Thyroid gland (tissue), 4 donors: Measurements from ENCODE around the gene RNASEH2B. TPM values are rescaled to one million over a fixed set of nuclear protein-coding genes. Genes with fewer than 3 reads are reported as not detected.

Source experiments
- DNase-seq, 2 donors: peaks; one replicate each; pipeline ENCODE4 v3.0.0-alpha.2; 2019
- H3K27ac ChIP-seq, 3 donors: fragments of 200-600 bp; sonication (generic); 1 replicate in 2 of 3; 2 replicates in 1 of 3; pipeline ENCODE4 v1.5.1; 2016 to 2019; ENCODE audit warnings: mild to moderate bottlenecking in 1 of 3, moderate library complexity in 1 of 3
- H3K27me3 ChIP-seq: fragments of 200-600 bp; sonication (generic); one replicate; pipeline ENCODE4 v1.5.1; 2019
- H3K36me3 ChIP-seq, 2 donors: fragments of 200-600 bp; sonication (generic); one replicate each; pipeline ENCODE4 v1.5.1; 2016 to 2019
- H3K4me1 ChIP-seq, 2 donors: fragments of 200-600 bp; sonication (generic); one replicate each; pipeline ENCODE4 v1.5.1; 2017 to 2019
- H3K4me3 ChIP-seq, 3 donors: fragments of 200-600 bp; sonication (generic); replicated peaks in 1 of 3; 1 replicate in 2 of 3; 2 replicates in 1 of 3; pipeline ENCODE4 v1.5.1; 2016; ENCODE audit warnings: mild to moderate bottlenecking in 1 of 3
- H3K9me3 ChIP-seq: fragments of 200-600 bp; sonication (generic); one replicate; pipeline ENCODE4 v1.5.1; 2017
- CTCF ChIP-seq, 6 experiments: fragments of 200-600 bp in 3 of 6; fragments of 450-650 bp in 3 of 6; sonication (generic) in 3 of 6; IDR thresholded peaks; one replicate each; pipeline ENCODE4 v1.5.1; 2016 to 2019; ENCODE audit warnings: antibody characterized with exemption in 6 of 6, mild to moderate bottlenecking in 2 of 6, inconsistent platforms in 1 of 6, moderate library complexity in 1 of 6
- POLR2A ChIP-seq, 2 donors: fragments of 450-650 bp; IDR thresholded peaks; one replicate each; pipeline ENCODE4 v1.6.1; 2017; ENCODE audit warnings: antibody characterized with exemption in 2 of 2, mild to moderate bottlenecking in 2 of 2, moderate library complexity in 1 of 2
- WGBS, 2 donors: methylation state at CpG; one replicate each; pipeline ENCODE4 v1.1.5; 2017; 5-methylcytosine and 5-hydroxymethylcytosine counted together
- intact Hi-C: fragments of 100-400 bp; cut with DNase I; formaldehyde crosslinking; loops from one replicate; pipeline ENCODE4 v1.15.1; 2023
- total RNA-seq, 4 donors: library from RNA; depleted of rRNA; stranded (reverse); fragments of >200 nt; gene quantifications; one replicate each; pipeline ENCODE4 v1.2.3, GENCODE V29; 2016

RNASEH2B gene
- total RNA-seq, 4 donors from 2014 or later, result 51.5 to 116 (median 79.8) TPM

GRCh38 chr13:50914176-50914700, 4.6 kb downstream of the RNASEH2B start:
- Histone ChIP-seq H3K36me3 (no peaks in the 10 kb centered on the region), H3K4me3 (no peak overlapping the region), H3K27me3 (no peaks in the 10 kb centered on the region), H3K4me1 (peaks cover 31 to 61% of the 10 kb centered on the region in 2 donors), H3K27ac (no peak overlapping the region), H3K9me3 (no peaks in the 10 kb centered on the region)
- DNase-seq, result no peak
- WGBS, 2 donors, result 78 to 79% methylated on average over 9 of the region's 9 CpGs
- intact Hi-C loops, result loop anchor here (10.0 kb wide), 1 partner anchor 939 kb away; no protein-coding TSS in a partner anchor
- TF ChIP-seq POLR2A (IDR thresholded peaks at IDR 0.05) (no peak), CTCF (IDR thresholded peaks at IDR 0.05) (no peak)

- Histone ChIP-seq H3K4me3 (no peak overlapping the region), H3K27ac (no peak overlapping the region), H3K36me3 (no peaks in the 10 kb centered on the region), H3K9me3 (no peaks in the 10 kb centered on the region), H3K27me3 (no peaks in the 10 kb centered on the region), H3K4me1 (peaks cover 31 to 62% of the 10 kb centered on the region in 2 donors)
- 78 to 87% methylated on average over 1 of the region's 1 CpG for WGBS, 2 donors
- TF ChIP-seq CTCF (IDR thresholded peaks at IDR 0.05) (no peak), POLR2A (IDR thresholded peaks at IDR 0.05) (no peak)
- DNase-seq, result no peak
- intact Hi-C loops, result loop anchor here (10.0 kb wide), 1 partner anchor 940 kb away; no protein-coding TSS in a partner anchor
Measured at GRCh38 chr13:50914848-50915247, 5.3 kb downstream of the RNASEH2B start.

- 86 to 87% methylated on average over 5 of the region's 5 CpGs for WGBS, 2 donors
Measured at GRCh38 chr13:50915565-50915964, 6.0 kb downstream of the RNASEH2B start.

GRCh38 chr13:50916701-50917184, 7.2 kb downstream of the RNASEH2B start:
- Histone ChIP-seq H3K27ac (peak overlapping the region in 2 of 3 donors; percentile 16 to 31), H3K4me3 (no peak overlapping the region), H3K27me3 (no peaks in the 10 kb centered on the region), H3K36me3 (no peaks in the 10 kb centered on the region), H3K4me1 (peaks cover 19 to 49% of the 10 kb centered on the region in 2 donors), H3K9me3 (no peaks in the 10 kb centered on the region)
- 35 to 49% methylated on average over 2 of the region's 2 CpGs for WGBS, 2 donors
- intact Hi-C loops, result loop anchor here (10.0 kb wide), 1 partner anchor 942 kb away; no protein-coding TSS in a partner anchor
- peak in 1 of 2 donors; percentile 13 for DNase-seq
- no peak for TF ChIP-seq POLR2A (IDR thresholded peaks at IDR 0.05)
- no peak for TF ChIP-seq CTCF (IDR thresholded peaks at IDR 0.05)

More at GRCh38 chr13:50915565-50915964, 6.0 kb downstream of the RNASEH2B start:
- no peak overlapping the region for H3K4me3 ChIP-seq
- H3K36me3 ChIP-seq, result no peaks in the 10 kb centered on the region
- no peak overlapping the region for H3K27ac ChIP-seq
- H3K27me3 ChIP-seq, result no peaks in the 10 kb centered on the region
- H3K9me3 ChIP-seq, result no peaks in the 10 kb centered on the region
- DNase-seq, result no peak
- intact Hi-C loops, result loop anchor here (10.0 kb wide), 1 partner anchor 941 kb away; no protein-coding TSS in a partner anchor
- peaks cover 30 to 61% of the 10 kb centered on the region in 2 donors for H3K4me1 ChIP-seq
- TF ChIP-seq CTCF (IDR thresholded peaks at IDR 0.05) (no peak), POLR2A (IDR thresholded peaks at IDR 0.05) (no peak)

- Histone ChIP-seq H3K9me3 (no peaks in the 10 kb centered on the region), H3K27ac (no peak overlapping the region), H3K4me1 (peaks cover 16 to 44% of the 10 kb centered on the region in 2 donors), H3K27me3 (no peaks in the 10 kb centered on the region), H3K36me3 (no peaks in the 10 kb centered on the region), H3K4me3 (no peak overlapping the region)
- no peak for TF ChIP-seq CTCF (IDR thresholded peaks at IDR 0.05)
- no peak for TF ChIP-seq POLR2A (IDR thresholded peaks at IDR 0.05)
- intact Hi-C loops, result loop anchor here (10.0 kb wide), 1 partner anchor 943 kb away; no protein-coding TSS in a partner anchor
- DNase-seq, result no peak
Measured at GRCh38 chr13:50917572-50917971, 8.0 kb downstream of the RNASEH2B start.
